HepG2 (cell line): ENCODE measurements around the gene SHBG. TPM values are rescaled to one million over a fixed set of nuclear protein-coding genes. Genes with fewer than 3 reads are reported as not detected.

Experiments
- ATAC-seq: fragments of 200-7000 bp; cut with Tn5 transposase; 3 replicates; pipeline ENCODE4 v1.9.1; 2020; ENCODE audit warnings: mild to moderate bottlenecking, moderate library complexity
- BruUV-seq: library from RNA; stranded (reverse); fragments of 400-500 nt; replicated peaks from 2 replicates; lab custom pipeline; 2021; lab: Mats Ljungman, UMichigan
- CTCF ChIA-PET: fragments of 300-600 bp; formaldehyde crosslinking; extraction: SDS; loops from one replicate; lab custom pipeline; 2021; ENCODE audit warnings: low total read pairs, inconsistent platforms, low intra/inter-chr PET ratio; lab: Yijun Ruan, JAX
- POLR2A ChIA-PET: fragments of 350-600 bp; sonication (Branson Sonifier 250); formaldehyde crosslinking; loops from one replicate; lab custom pipeline; 2020; ENCODE audit warnings: antibody characterized with exemption, inconsistent platforms; lab: Yijun Ruan, JAX
- DNase-seq: peaks from one replicate; pipeline ENCODE4 v3.0.0-alpha.2; 2015; ENCODE audit warnings: low spot score
- FAIRE-seq: peaks from 3 replicates; lab custom pipeline; 2011; peaks lifted over from hg19 to GRCh38; lab: Jason Lieb, UNC
- H2AFZ ChIP-seq: one replicate; pipeline ENCODE4 v1.6.1; 2011; ENCODE audit warnings: low read length, inconsistent platforms
- H3K27ac ChIP-seq: fragments of 300-600 bp; 3 replicates; pipeline ENCODE4 v1.8.0; 2011; ENCODE audit warnings: mixed run types, mild to moderate bottlenecking, mixed read lengths, low read length, inconsistent platforms; ENCODE audit not compliant: insufficient read depth; ENCODE audit errors: extremely low read length
- H3K27me3 ChIP-seq, 2 experiments: fragments of 200-600 bp in 1 of 2; 2 replicates in 1 of 2; 3 replicates in 1 of 2; pipeline versions ENCODE4 v1.6.0 to v1.8.0; 2011; ENCODE audit warnings: low read length in 2 of 2, mild to moderate bottlenecking in 2 of 2, moderate library complexity in 2 of 2, inconsistent platforms in 1 of 2; ENCODE audit not compliant: insufficient read depth in 2 of 2, control insufficient read depth in 1 of 2
- H3K36me3 ChIP-seq, 2 experiments: fragments of 200-600 bp in 1 of 2; replicated peaks in 1 of 2; 2 replicates in 1 of 2; 3 replicates in 1 of 2; pipeline versions ENCODE4 v1.5.1 to v1.8.0; 2011; ENCODE audit warnings: low read length in 2 of 2, inconsistent platforms in 1 of 2; ENCODE audit not compliant: insufficient read depth in 2 of 2, control insufficient read depth in 1 of 2
- H3K4me1 ChIP-seq: 2 replicates; pipeline ENCODE4 v1.5.1; 2012; ENCODE audit warnings: low read length, inconsistent platforms; ENCODE audit not compliant: insufficient read depth
- H3K4me2 ChIP-seq: 2 replicates; pipeline ENCODE4 v1.6.0; 2011; ENCODE audit warnings: low read depth, low read length, inconsistent platforms
- H3K4me3 ChIP-seq, 3 experiments: fragments of 200-600 bp in 1 of 3; sonication (generic), shearing (Covaris generic) in 1 of 3; replicated peaks in 1 of 3; 2 replicates each; pipeline ENCODE4 v1.5.1; 2011 to 2016; ENCODE audit warnings: low read length in 3 of 3, inconsistent platforms in 2 of 3, low read depth in 2 of 3, mild to moderate bottlenecking in 2 of 3, control low read depth in 1 of 3, mixed read lengths in 1 of 3; ENCODE audit not compliant: insufficient read depth in 1 of 3
- H3K79me2 ChIP-seq: one replicate; pipeline ENCODE4 v1.6.1; 2011; ENCODE audit warnings: low read length, inconsistent platforms; ENCODE audit not compliant: insufficient read depth
- H3K9ac ChIP-seq: 2 replicates; pipeline ENCODE4 v1.6.0; 2011; ENCODE audit warnings: mild to moderate bottlenecking, low read depth, low read length, inconsistent platforms; ENCODE audit not compliant: insufficient read depth
- H3K9me3 ChIP-seq: 2 replicates; pipeline ENCODE4 v1.5.1; 2012; ENCODE audit warnings: mild to moderate bottlenecking, low read length
- H4K20me1 ChIP-seq: 2 replicates; pipeline ENCODE4 v1.6.0; 2011; ENCODE audit warnings: inconsistent platforms, mild to moderate bottlenecking, low read length, moderate library complexity; ENCODE audit not compliant: insufficient read depth
- AGO2 ChIP-seq: fragments of 200-400 bp; formaldehyde crosslinking; optimal IDR thresholded peaks from 2 replicates; pipeline ENCODE3; 2017; ENCODE audit warnings: mild to moderate bottlenecking, low read depth, low read length, moderate library complexity
- CCDC6 ChIP-seq: sonication (generic); formaldehyde crosslinking; IDR thresholded peaks from 2 replicates; pipeline ENCODE4 v1.8.1; 2022; ENCODE audit warnings: mild to moderate bottlenecking, missing genetic modification reagents, moderate library complexity
- DNMT1 ChIP-seq: sonication (generic); formaldehyde crosslinking; IDR thresholded peaks from 2 replicates; pipeline ENCODE4 v1.5.1; 2020; ENCODE audit warnings: mild to moderate bottlenecking, missing genetic modification reagents
- E2F1 ChIP-seq: sonication (generic); formaldehyde crosslinking; IDR thresholded peaks from 2 replicates; pipeline ENCODE4 v1.5.0; 2020; ENCODE audit warnings: missing genetic modification reagents
- MXD4 ChIP-seq: IDR thresholded peaks from 2 replicates; pipeline ENCODE4 v1.6.1; 2016; ENCODE audit warnings: mild to moderate bottlenecking, missing biosample characterization, missing genetic modification reagents
- NCOA2 ChIP-seq: sonication (generic); formaldehyde crosslinking; IDR thresholded peaks from 2 replicates; pipeline ENCODE4 v1.8.0; 2022; ENCODE audit warnings: inconsistent platforms
- NR2F6 ChIP-seq, 2 experiments: IDR thresholded peaks; 2 replicates each; pipeline ENCODE4 v1.6.1; 2016; ENCODE audit warnings: antibody characterized with exemption in 1 of 2, mild to moderate bottlenecking in 1 of 2
- PITX1 ChIP-seq: sonication (generic); formaldehyde crosslinking; IDR thresholded peaks from 2 replicates; pipeline ENCODE4 v1.5.1; 2020; ENCODE audit warnings: mild to moderate bottlenecking, missing genetic modification reagents
- RBFOX2 ChIP-seq: fragments of 200-400 bp; formaldehyde crosslinking; IDR thresholded peaks from 2 replicates; pipeline ENCODE4 v1.6.1; 2017; ENCODE audit warnings: low read depth, mild to moderate bottlenecking, low read length
- SCMH1 ChIP-seq: sonication (generic); formaldehyde crosslinking; IDR thresholded peaks from 2 replicates; pipeline ENCODE4 v1.9.0; 2021; ENCODE audit warnings: missing genetic modification reagents, mild to moderate bottlenecking, borderline replicate concordance
- ZNF264 ChIP-seq: sonication (generic); formaldehyde crosslinking; IDR thresholded peaks from 2 replicates; pipeline ENCODE4 v1.4.0; 2020; ENCODE audit warnings: missing genetic modification reagents
- ZNF282 ChIP-seq: fragments of 450-650 bp; IDR thresholded peaks from 2 replicates; pipeline ENCODE4 v1.6.1; 2018; ENCODE audit not compliant: partially characterized antibody
- ZNF598 ChIP-seq: sonication (generic); formaldehyde crosslinking; IDR thresholded peaks from 2 replicates; pipeline ENCODE4 v1.5.1; 2020; ENCODE audit warnings: mild to moderate bottlenecking, missing genetic modification reagents, borderline replicate concordance
- ZNF75D ChIP-seq: sonication (generic); formaldehyde crosslinking; IDR thresholded peaks from 2 replicates; pipeline ENCODE4 v1.8.1; 2023; ENCODE audit warnings: missing genetic modification reagents, mild to moderate bottlenecking, borderline replicate concordance
- WGBS: methylation state at CpG from one replicate; pipeline ENCODE4 v1.1.6; 2017; ENCODE audit warnings: low lambda C conversion rate; 5-methylcytosine and 5-hydroxymethylcytosine counted together
- in situ Hi-C: cut with HindIII; loops from 2 replicates; pipeline ENCODE4 v1.10.0; 2017; ENCODE audit warnings: low pct_unique_long_range_greater_than_20kb; ENCODE audit not compliant: extremely low pct_ligation_motif_present
- intact Hi-C: fragments of 100-400 bp; cut with micrococcal nuclease; formaldehyde crosslinking; loops from one replicate; pipeline ENCODE4 v1.10.0; 2022; ENCODE audit not compliant: unreplicated experiment
- polyA plus RNA-seq, 8 experiments: library from polyadenylated mRNA; depleted of rRNA in 3 of 8; stranded (reverse) in 7 of 8; unstranded in 1 of 8; fragments of >200 nt; fragmentation: Illumina TruSeq in 4 of 8; extraction: Trizol in 4 of 8; gene quantifications; 2 replicates each; pipeline versions ENCODE4 v1.2.1 to v1.2.3, GENCODE V29; 2011 to 2016; ENCODE audit warnings: low read depth in 4 of 8, missing spikeins in 1 of 8, mixed read lengths in 1 of 8; ENCODE audit not compliant: insufficient read depth in 1 of 8
- total RNA-seq, 5 experiments: library from RNA; depleted of rRNA; stranded (reverse); fragments of >200 nt; fragmentation: Illumina TruSeq; extraction: Trizol; gene quantifications; 2 replicates each; pipeline ENCODE4 v1.2.3, GENCODE V29; 2016; ENCODE audit warnings: low read depth in 1 of 5
- TF ChIP-seq, protein P1 (sequence below): sonication (generic); formaldehyde crosslinking; IDR thresholded peaks from 2 replicates; pipeline ENCODE4 v1.8.0; 2022; ENCODE audit warnings: mild to moderate bottlenecking, missing genetic modification reagents
- TF ChIP-seq, protein P2 (sequence below): sonication (generic); formaldehyde crosslinking; IDR thresholded peaks from 2 replicates; pipeline ENCODE4 v1.4.0; 2020; ENCODE audit warnings: missing genetic modification reagents
- TF ChIP-seq, protein P3 (sequence below): IDR thresholded peaks from 2 replicates; pipeline ENCODE4 v1.6.1; 2012; ENCODE audit warnings: low read depth, low read length, improper control_type of control experiment

Gene SHBG
- total and polyA plus RNA-seq, 2 of the 13 experiments (the other 11 are each of a cell fraction or from before 2014, with no cell fraction given) = 4.0 to 6.1 TPM

GRCh38 chr17:7588553-7589203 is 41.3 kb upstream of the SHBG start:
- Histone ChIP-seq H4K20me1 (no peaks in the 10 kb centered on the region), H3K4me2 (no peak overlapping the region), H3K9ac (no peak overlapping the region), H2AFZ (no peak overlapping the region), H3K9me3 (no peaks in the 10 kb centered on the region), H3K27me3 (no peaks in the 10 kb centered on the region; a peak in 1 of 5 replicates), H3K27ac (no peak overlapping the region), H3K4me1 (peaks cover 13% of the 10 kb centered on the region), H3K36me3 (peaks cover 19 to 47% of the 10 kb centered on the region in 2 experiments), H3K79me2 (peaks cover 10% of the 10 kb centered on the region), H3K4me3 (no peak overlapping the region)
- FAIRE-seq (no peak), ATAC-seq (no peak), DNase-seq (no peak)
- BruUV-seq = no TSS peak
- in situ Hi-C loops (loop anchor here (5.0 kb wide), 1 partner anchor 99 kb away; the partner anchor contains the start of genes TP53 and WRAP53), intact Hi-C loops (no loop called here)
- ChIA-PET CTCF (no interaction called here), POLR2A (interaction anchor here (1.1 to 1.7 kb wide), 3 partner anchors 9 to 99 kb away, joined by 4 to 5 read pairs (median 4); partner anchors contain the start of genes CD68, SAT2 and TP53)
- peak; percentile 65; the same call in 1 of the 2 replicates for TF ChIP-seq RBFOX2
- no peak for TF ChIP-seq ZNF598 (CRISPR knock-in tag)
- TF ChIP-seq, protein P1, sequence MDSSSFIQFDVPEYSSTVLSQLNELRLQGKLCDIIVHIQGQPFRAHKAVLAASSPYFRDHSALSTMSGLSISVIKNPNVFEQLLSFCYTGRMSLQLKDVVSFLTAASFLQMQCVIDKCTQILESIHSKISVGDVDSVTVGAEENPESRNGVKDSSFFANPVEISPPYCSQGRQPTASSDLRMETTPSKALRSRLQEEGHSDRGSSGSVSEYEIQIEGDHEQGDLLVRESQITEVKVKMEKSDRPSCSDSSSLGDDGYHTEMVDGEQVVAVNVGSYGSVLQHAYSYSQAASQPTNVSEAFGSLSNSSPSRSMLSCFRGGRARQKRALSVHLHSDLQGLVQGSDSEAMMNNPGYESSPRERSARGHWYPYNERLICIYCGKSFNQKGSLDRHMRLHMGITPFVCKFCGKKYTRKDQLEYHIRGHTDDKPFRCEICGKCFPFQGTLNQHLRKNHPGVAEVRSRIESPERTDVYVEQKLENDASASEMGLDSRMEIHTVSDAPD (CRISPR knock-in tag) = no peak
- TF ChIP-seq E2F1 (CRISPR knock-in tag) = no peak
- TF ChIP-seq ZNF264 (CRISPR knock-in tag) = no peak
- no peak for TF ChIP-seq PITX1 (CRISPR knock-in tag)
- TF ChIP-seq ZNF282 = no peak
- TF ChIP-seq, protein P2, sequence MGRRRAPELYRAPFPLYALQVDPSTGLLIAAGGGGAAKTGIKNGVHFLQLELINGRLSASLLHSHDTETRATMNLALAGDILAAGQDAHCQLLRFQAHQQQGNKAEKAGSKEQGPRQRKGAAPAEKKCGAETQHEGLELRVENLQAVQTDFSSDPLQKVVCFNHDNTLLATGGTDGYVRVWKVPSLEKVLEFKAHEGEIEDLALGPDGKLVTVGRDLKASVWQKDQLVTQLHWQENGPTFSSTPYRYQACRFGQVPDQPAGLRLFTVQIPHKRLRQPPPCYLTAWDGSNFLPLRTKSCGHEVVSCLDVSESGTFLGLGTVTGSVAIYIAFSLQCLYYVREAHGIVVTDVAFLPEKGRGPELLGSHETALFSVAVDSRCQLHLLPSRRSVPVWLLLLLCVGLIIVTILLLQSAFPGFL = no peak
- TF ChIP-seq DNMT1 (CRISPR knock-in tag) = no peak
- TF ChIP-seq MXD4 (CRISPR knock-in tag) = no peak
- TF ChIP-seq ZNF75D (CRISPR knock-in tag) = no peak
- TF ChIP-seq, protein P3, sequence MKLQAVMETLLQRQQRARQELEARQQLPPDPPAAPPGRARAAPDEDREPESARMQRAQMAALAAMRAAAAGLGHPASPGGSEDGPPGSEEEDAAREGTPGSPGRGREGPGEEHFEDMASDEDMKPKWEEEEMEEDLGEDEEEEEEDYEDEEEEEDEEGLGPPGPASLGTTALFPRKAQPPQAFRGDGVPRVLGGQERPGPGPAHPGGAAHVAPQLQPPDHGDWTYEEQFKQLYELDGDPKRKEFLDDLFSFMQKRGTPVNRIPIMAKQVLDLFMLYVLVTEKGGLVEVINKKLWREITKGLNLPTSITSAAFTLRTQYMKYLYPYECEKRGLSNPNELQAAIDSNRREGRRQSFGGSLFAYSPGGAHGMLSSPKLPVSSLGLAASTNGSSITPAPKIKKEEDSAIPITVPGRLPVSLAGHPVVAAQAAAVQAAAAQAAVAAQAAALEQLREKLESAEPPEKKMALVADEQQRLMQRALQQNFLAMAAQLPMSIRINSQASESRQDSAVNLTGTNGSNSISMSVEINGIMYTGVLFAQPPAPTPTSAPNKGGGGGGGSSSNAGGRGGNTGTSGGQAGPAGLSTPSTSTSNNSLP = no peak
- peak; percentile 94 for TF ChIP-seq AGO2
- no peak for TF ChIP-seq NR2F6 (IDR thresholded peaks at IDR 0.05)
- no peak for TF ChIP-seq NR2F6 (CRISPR knock-in tag; IDR thresholded peaks at IDR 0.05)
- no peak for TF ChIP-seq CCDC6 (CRISPR knock-in tag)
- no peak for TF ChIP-seq NCOA2
- no peak for TF ChIP-seq SCMH1 (CRISPR knock-in tag)
- 95% methylated on average over 22 of the region's 30 CpGs for WGBS
